ENCODE measurements around the gene PSTPIP2. TPM values are rescaled to one million over a fixed set of nuclear protein-coding genes. Genes with fewer than 3 reads are reported as not detected.
"Not testable (repeated sequence)": the region's sequence is repeated elsewhere in the genome, so short reads cannot be mapped to it uniquely, and the experiment has no call there.

PSTPIP2 gene
- total RNA-seq, 1 donor from 2014 or later = 0.60 TPM

- ChIA-PET POLR2A (no interaction called here), CTCF (no interaction called here)
- peak; percentile 88 for DNase-seq
- Mint-ChIP-seq H3K27ac (peak within 1 kb of the TSS; percentile 87), H3K27me3 (no peaks in the 10 kb centered on the region), H3K4me1 (peaks cover 42% of the 10 kb centered on the region), H3K4me3 (peak within 1 kb of the TSS; percentile 98), H3K36me3 (ENCODE audit: low read depth) (peaks cover 25% of the 10 kb centered on the region), H3K9me3 (no peaks in the 10 kb centered on the region)
- peak; percentile 100 for ATAC-seq (ENCODE audit: low read depth)
- intact Hi-C loops (cut with micrococcal nuclease) = loop anchor here (1.0 to 10.0 kb wide), 11 partner anchors 56 to 1965 kb away; partner anchors contain the start of genes ATP5F1A, KATNAL2, PIAS2 and SMAD2
- TF ChIP-seq CTCF (IDR thresholded peaks at IDR 0.05) = no peak
Measured at GRCh38 chr18:45967007-45967706, 104.9 kb downstream of the PSTPIP2 start, which contains the start of gene EPG5. TSS of gene EPG5 (minus strand) at chr18:45967329. CDS start at chr18:45967239, 90 bp downstream.

- H3K36me3 Mint-ChIP-seq (ENCODE audit: low read depth) = peaks cover 45% of the 10 kb centered on the region
- CTCF ChIA-PET; ATAC-seq (ENCODE audit: low read depth); H3K27ac Mint-ChIP-seq; DNase-seq; POLR2A ChIA-PET; H3K27me3 Mint-ChIP-seq; H3K9me3 Mint-ChIP-seq: not testable (repeated sequence)
- peak overlapping the region; percentile 24 for H3K4me3 Mint-ChIP-seq
- H3K4me1 Mint-ChIP-seq = peaks cover 56% of the 10 kb centered on the region
- intact Hi-C loops (cut with micrococcal nuclease) = loop anchor here (5.0 to 10.0 kb wide), 3 partner anchors 188 to 1967 kb away; partner anchors contain the start of genes KATNAL2, PIAS2 and SMAD2
Measured at GRCh38 chr18:45964913-45965312, 107.1 kb downstream of the PSTPIP2 start.

GRCh38 chr18:45962866-45963265 lies 109.2 kb downstream of the PSTPIP2 start:
- ChIA-PET CTCF (no interaction called here), POLR2A (no interaction called here)
- TF ChIP-seq CTCF (IDR thresholded peaks at IDR 0.05) = no peak
- Mint-ChIP-seq H3K4me3 (no peak overlapping the region), H3K27me3 (no peaks in the 10 kb centered on the region), H3K36me3 (ENCODE audit: low read depth) (peaks cover 45% of the 10 kb centered on the region), H3K27ac (no peak overlapping the region), H3K4me1 (peaks cover 61% of the 10 kb centered on the region), H3K9me3 (no peaks in the 10 kb centered on the region)
- intact Hi-C loops (cut with micrococcal nuclease) = loop anchor here (10.0 kb wide), 1 partner anchor 952 kb away; the partner anchor contains the start of genes KATNAL2 and PIAS2
- ATAC-seq (ENCODE audit: low read depth) = no peak
- DNase-seq = no peak

GRCh38 chr18:45962461-45962860 lies 109.6 kb downstream of the PSTPIP2 start:
- Mint-ChIP-seq H3K4me3 (no peak overlapping the region), H3K4me1 (peaks cover 58% of the 10 kb centered on the region), H3K27me3 (no peaks in the 10 kb centered on the region), H3K9me3 (no peaks in the 10 kb centered on the region), H3K36me3 (ENCODE audit: low read depth) (peaks cover 45% of the 10 kb centered on the region), H3K27ac (no peak overlapping the region)
- no peak for ATAC-seq (ENCODE audit: low read depth)
- DNase-seq = no peak
- ChIA-PET POLR2A (no interaction called here), CTCF (no interaction called here)
- intact Hi-C loops (cut with micrococcal nuclease) = loop anchor here (10.0 kb wide), 1 partner anchor 952 kb away; the partner anchor contains the start of genes KATNAL2 and PIAS2
- no peak for TF ChIP-seq CTCF (IDR thresholded peaks at IDR 0.05)

GRCh38 chr18:45959484-45959883 lies 112.6 kb downstream of the PSTPIP2 start:
- H3K27me3 Mint-ChIP-seq; intact Hi-C loops (cut with micrococcal nuclease); CTCF ChIA-PET; ATAC-seq (ENCODE audit: low read depth); DNase-seq; POLR2A ChIA-PET; H3K27ac Mint-ChIP-seq; H3K9me3 Mint-ChIP-seq; H3K4me3 Mint-ChIP-seq: not testable (repeated sequence)
- Mint-ChIP-seq H3K4me1 (peaks cover 39% of the 10 kb centered on the region), H3K36me3 (ENCODE audit: low read depth) (peaks cover 52% of the 10 kb centered on the region)

GRCh38 chr18:45958730-45959129 lies 113.3 kb downstream of the PSTPIP2 start:
- H3K4me3 Mint-ChIP-seq = no peak overlapping the region
- no peaks in the 10 kb centered on the region for H3K9me3 Mint-ChIP-seq
- no peak for DNase-seq
- ChIA-PET CTCF (no interaction called here), POLR2A (no interaction called here)
- peaks cover 35% of the 10 kb centered on the region for H3K4me1 Mint-ChIP-seq
- no peak for TF ChIP-seq CTCF (IDR thresholded peaks at IDR 0.05)
- H3K27ac Mint-ChIP-seq = no peak overlapping the region
- H3K27me3 Mint-ChIP-seq = no peaks in the 10 kb centered on the region
- peaks cover 57% of the 10 kb centered on the region for H3K36me3 Mint-ChIP-seq (ENCODE audit: low read depth)
- intact Hi-C loops (cut with micrococcal nuclease) = no loop called here
- ATAC-seq (ENCODE audit: low read depth) = no peak
